ENCODE results near the gene RBMS1.
"Not testable (repeated sequence)": the region's sequence is repeated elsewhere in the genome, so short reads cannot be mapped to it uniquely, and the experiment has no call there.

Gene RBMS1

DNA sequence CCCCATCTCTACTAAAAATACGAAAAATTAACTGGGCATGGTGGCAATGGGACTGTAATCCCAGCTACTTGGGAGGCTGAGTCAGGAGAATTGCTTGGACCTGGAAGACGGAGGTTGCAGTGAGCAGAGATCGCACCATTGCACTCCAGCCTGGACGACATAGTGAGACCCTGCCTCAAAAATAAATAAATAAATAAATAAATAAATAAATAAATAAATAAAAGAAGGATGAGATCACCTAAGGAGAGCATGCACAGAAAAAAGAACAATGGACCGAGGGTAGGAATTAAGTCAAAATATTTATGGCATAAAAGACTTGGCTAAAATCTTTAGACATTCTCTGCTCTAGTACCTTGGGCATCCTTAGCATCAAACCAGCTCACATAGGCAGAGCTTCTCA lies 8.9 kb upstream of the RBMS1 start:
- FAIRE-seq = no peak
- no peak for DNase-seq (ENCODE audit: insufficient read length, low spot score)

DNA sequence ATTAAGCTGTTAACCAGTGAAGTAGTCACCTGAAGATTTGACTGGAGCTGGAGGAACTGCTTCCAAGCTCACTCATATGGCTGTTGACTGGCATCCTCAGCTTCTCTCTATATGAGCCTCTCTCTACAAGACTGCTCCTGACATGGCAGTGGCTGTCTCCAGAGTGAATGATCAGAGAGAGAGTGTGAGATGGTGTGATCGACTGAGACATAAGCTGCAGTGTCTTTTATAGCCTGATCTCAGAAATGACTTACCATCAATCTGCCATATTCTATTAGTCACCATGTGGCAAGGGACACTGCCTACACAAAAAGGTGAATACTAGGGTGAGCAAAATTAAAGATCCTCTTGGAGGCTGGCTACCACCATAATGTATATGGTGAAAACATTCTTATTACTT lies 7.8 kb upstream of the RBMS1 start:
- DNase-seq (ENCODE audit: insufficient read length, low spot score) (no peak), FAIRE-seq (no peak)

- DNase-seq (ENCODE audit: insufficient read length, low spot score) (no peak), FAIRE-seq (no peak)
Measured at GRCh38 chr2:160499865-160500264, 6.3 kb upstream of the RBMS1 start.

DNA sequence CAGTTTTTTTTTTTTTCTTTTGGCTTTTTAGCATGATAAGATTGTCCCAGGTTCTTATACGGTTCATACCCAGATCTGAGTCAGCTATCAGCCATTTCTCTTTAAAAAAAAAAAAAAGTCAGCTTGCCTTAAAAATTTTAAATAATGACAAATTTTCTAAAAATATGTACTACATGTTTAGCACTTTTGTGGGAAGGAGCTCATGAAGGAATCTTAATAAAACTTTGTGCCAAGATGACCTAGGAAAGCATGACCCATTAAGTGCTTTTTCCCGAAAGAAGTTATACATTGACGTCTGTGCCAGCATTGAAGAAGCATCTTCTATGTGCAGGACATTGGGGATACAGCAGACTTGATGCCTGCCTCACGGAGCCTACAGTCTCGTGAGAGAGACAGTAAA lies 4.5 kb upstream of the RBMS1 start:
- DNase-seq (ENCODE audit: insufficient read length, low spot score) (no peak), FAIRE-seq (no peak)

GRCh38 chr2:160494201-160494644 lies 616 bp upstream of the RBMS1 start:
- DNase-seq (ENCODE audit: insufficient read length, low spot score) = no peak
- peak; percentile 26 for FAIRE-seq

DNA sequence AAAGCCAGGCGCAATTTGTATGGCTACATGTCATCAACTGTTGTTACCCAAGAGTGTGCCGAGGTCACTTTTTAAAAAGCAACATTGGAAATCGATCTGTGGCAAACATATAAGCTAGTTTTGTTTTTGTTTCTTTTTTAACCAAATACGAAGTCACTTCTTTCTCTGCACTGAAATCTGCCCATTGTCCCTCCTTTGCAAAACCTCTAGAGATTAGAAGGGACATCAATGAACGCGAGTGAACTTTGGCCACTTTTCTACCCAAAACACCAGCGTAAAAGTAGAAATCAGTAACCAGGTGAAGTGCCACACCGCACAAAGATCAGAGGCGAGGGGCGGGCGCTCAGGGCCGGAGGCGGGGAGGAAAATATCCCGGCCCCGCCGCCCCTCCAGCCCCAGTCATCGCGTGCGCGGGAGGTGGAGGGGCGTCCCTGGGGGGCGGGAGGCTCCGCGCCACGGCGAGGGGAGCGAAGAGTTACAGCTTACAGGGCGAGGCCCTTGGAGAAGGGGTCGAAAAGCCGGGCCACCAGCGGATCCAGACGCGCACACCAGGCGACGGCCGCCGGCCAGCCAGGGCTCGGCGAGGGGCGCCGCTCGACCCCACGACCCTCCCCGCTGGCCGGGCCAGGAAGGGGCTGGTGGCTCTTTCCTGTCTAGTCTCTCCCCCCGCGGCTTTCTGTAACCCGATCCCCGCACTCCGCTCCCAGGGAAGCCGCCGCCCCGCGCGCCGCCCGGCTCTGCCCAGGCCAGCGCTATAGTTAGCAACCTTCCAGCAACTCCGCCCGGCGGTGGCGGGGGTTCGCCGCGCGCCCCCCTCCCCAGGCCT lies 993 bp downstream of the RBMS1 start:
- DNase-seq (ENCODE audit: insufficient read length, low spot score) (peak; percentile 55), FAIRE-seq (no peak)

DNA sequence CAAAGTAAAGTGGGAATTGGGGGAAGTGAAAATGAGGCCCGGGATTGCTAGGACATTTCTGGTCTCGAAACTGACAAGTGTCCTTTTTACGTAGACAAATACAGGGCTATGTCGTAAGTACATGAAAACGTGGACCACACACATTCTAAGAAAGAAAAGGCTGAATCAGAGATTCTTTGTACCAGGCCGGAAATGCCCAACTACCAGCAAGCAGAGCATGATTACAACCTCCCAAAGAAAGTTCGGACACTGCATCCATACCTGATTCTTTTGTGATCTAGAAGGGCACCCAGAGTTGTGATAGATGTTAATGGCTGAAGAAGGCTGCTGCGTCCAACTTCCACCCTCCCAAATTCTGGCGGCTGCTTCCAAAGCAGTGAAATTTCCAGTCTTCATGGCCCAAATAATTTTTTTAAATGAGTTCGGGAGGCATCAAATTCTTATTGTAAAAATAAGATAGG lies 1.7 kb downstream of the RBMS1 start:
- FAIRE-seq (no peak), DNase-seq (ENCODE audit: insufficient read length, low spot score) (no peak)

- no peak for FAIRE-seq
- no peak for DNase-seq (ENCODE audit: insufficient read length, low spot score)
Measured at GRCh38 chr2:160490733-160491685, 2.6 kb downstream of the RBMS1 start.

- DNase-seq (ENCODE audit: insufficient read length, low spot score) (no peak), FAIRE-seq (no peak)
Measured at GRCh38 chr2:160489111-160489510, 4.5 kb downstream of the RBMS1 start.

DNA sequence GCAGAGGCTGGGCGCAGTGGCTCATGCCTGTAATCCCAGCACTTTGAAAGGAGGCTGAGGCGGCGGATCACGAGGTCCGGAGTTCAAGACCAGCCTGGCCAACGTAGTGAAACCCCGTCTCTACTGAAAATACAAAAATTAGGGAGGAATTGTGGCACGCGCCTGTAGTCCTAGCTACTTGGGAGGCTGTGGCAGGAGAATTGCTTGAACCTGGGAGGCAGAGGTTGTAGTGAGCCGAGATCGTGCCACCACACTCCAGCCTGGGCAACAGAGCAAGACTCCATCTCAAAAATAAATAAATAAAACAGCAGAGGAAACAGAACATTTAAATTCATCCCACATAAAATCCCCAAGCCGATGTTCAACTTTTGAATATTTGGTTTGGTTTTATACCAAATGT lies 5.3 kb downstream of the RBMS1 start:
- not testable (repeated sequence) for DNase-seq (ENCODE audit: insufficient read length, low spot score); FAIRE-seq

- FAIRE-seq = no peak
- no peak for DNase-seq (ENCODE audit: insufficient read length, low spot score)
Measured at GRCh38 chr2:160486341-160486740, 7.3 kb downstream of the RBMS1 start.

- DNase-seq (ENCODE audit: insufficient read length, low spot score) = no peak
- FAIRE-seq = no peak
Measured at GRCh38 chr2:160484859-160485520, 8.6 kb downstream of the RBMS1 start.

DNA sequence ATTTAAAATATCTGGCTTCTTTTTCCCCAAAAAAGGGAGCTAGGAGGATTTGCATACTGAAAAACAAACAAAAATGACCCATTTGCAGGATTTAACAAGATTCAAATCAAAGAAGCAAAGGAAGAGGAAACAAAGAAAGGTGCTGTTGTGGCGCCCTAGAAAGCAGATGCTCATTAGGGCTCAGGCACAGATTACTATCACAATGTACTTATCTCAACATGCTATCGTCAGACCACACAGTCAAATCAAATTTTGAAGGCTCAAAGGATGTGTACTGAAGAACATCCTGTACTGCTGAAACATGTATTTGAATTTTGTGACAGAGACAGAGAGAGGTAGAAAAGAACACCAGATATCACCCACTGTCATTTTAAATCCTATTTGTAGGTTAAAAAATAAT lies 10.9 kb downstream of the RBMS1 start:
- FAIRE-seq (no peak), DNase-seq (ENCODE audit: insufficient read length, low spot score) (no peak)

- FAIRE-seq = peak; percentile 60
- DNase-seq (ENCODE audit: insufficient read length, low spot score) = no peak
Measured at GRCh38 chr2:160479269-160479668, 14.3 kb downstream of the RBMS1 start.

DNA sequence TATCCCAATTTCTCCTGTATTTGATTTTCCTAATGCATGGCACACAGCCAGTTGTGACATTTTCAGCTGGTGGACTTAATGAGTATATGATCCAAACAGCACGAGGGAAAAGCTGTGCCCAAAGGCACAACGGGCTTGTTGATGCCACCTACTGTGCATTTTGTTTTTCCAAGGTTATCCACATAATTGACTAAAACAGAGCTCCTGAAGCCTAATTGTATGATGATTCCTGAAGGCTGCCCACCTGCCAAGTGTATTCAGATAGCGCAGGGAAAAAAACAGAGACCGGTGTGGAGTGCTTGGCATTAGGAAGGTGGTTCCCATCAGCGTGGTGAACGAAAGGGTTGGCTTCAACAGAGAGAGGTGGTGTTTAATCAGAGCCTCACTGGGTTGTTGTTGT lies 14.9 kb downstream of the RBMS1 start:
- FAIRE-seq (no peak), DNase-seq (ENCODE audit: insufficient read length, low spot score) (no peak)

- FAIRE-seq = no peak
- no peak for DNase-seq (ENCODE audit: insufficient read length, low spot score)
Measured at GRCh38 chr2:160477032-160477431, 16.6 kb downstream of the RBMS1 start.

- FAIRE-seq (no peak), DNase-seq (ENCODE audit: insufficient read length, low spot score) (no peak)
Measured at GRCh38 chr2:160474891-160475787, 18.5 kb downstream of the RBMS1 start.

GRCh38 chr2:160474319-160474645 lies 19.3 kb downstream of the RBMS1 start:
- no peak for FAIRE-seq
- DNase-seq (ENCODE audit: insufficient read length, low spot score) = no peak

GRCh38 chr2:160473468-160474318 lies 19.9 kb downstream of the RBMS1 start:
- DNase-seq (ENCODE audit: insufficient read length, low spot score) (no peak), FAIRE-seq (no peak)
